HepG2 (cell line): Measurements from ENCODE around the gene FOXD2. TPM values are rescaled to one million over a fixed set of nuclear protein-coding genes. Genes with fewer than 3 reads are reported as not detected.

Source experiments
- ATAC-seq: fragments of 200-7000 bp; cut with Tn5 transposase; 3 replicates; pipeline ENCODE4 v1.9.1; 2020; ENCODE audit warnings: mild to moderate bottlenecking, moderate library complexity
- BruUV-seq: library from RNA; stranded (reverse); fragments of 400-500 nt; replicated peaks from 2 replicates; lab custom pipeline; 2021; lab: Mats Ljungman, UMichigan
- CTCF ChIA-PET: fragments of 300-600 bp; formaldehyde crosslinking; extraction: SDS; loops from one replicate; lab custom pipeline; 2021; ENCODE audit warnings: low total read pairs, inconsistent platforms, low intra/inter-chr PET ratio; lab: Yijun Ruan, JAX
- POLR2A ChIA-PET: fragments of 350-600 bp; sonication (Branson Sonifier 250); formaldehyde crosslinking; loops from one replicate; lab custom pipeline; 2020; ENCODE audit warnings: antibody characterized with exemption, inconsistent platforms; lab: Yijun Ruan, JAX
- DNase-seq: peaks from one replicate; pipeline ENCODE4 v3.0.0-alpha.2; 2015; ENCODE audit warnings: low spot score
- FAIRE-seq: peaks from 3 replicates; lab custom pipeline; 2011; peaks lifted over from hg19 to GRCh38; lab: Jason Lieb, UNC
- H2AFZ ChIP-seq: one replicate; pipeline ENCODE4 v1.6.1; 2011; ENCODE audit warnings: low read length, inconsistent platforms
- H3K27ac ChIP-seq: fragments of 300-600 bp; 3 replicates; pipeline ENCODE4 v1.8.0; 2011; ENCODE audit warnings: mixed run types, mild to moderate bottlenecking, mixed read lengths, low read length, inconsistent platforms; ENCODE audit not compliant: insufficient read depth; ENCODE audit errors: extremely low read length
- H3K27me3 ChIP-seq, 2 experiments: fragments of 200-600 bp in 1 of 2; 2 replicates in 1 of 2; 3 replicates in 1 of 2; pipeline versions ENCODE4 v1.6.0 to v1.8.0; 2011; ENCODE audit warnings: low read length in 2 of 2, mild to moderate bottlenecking in 2 of 2, moderate library complexity in 2 of 2, inconsistent platforms in 1 of 2; ENCODE audit not compliant: insufficient read depth in 2 of 2, control insufficient read depth in 1 of 2
- H3K36me3 ChIP-seq, 2 experiments: fragments of 200-600 bp in 1 of 2; replicated peaks in 1 of 2; 2 replicates in 1 of 2; 3 replicates in 1 of 2; pipeline versions ENCODE4 v1.5.1 to v1.8.0; 2011; ENCODE audit warnings: low read length in 2 of 2, inconsistent platforms in 1 of 2; ENCODE audit not compliant: insufficient read depth in 2 of 2, control insufficient read depth in 1 of 2
- H3K4me1 ChIP-seq: 2 replicates; pipeline ENCODE4 v1.5.1; 2012; ENCODE audit warnings: low read length, inconsistent platforms; ENCODE audit not compliant: insufficient read depth
- H3K4me2 ChIP-seq: 2 replicates; pipeline ENCODE4 v1.6.0; 2011; ENCODE audit warnings: low read depth, low read length, inconsistent platforms
- H3K4me3 ChIP-seq, 3 experiments: fragments of 200-600 bp in 1 of 3; sonication (generic), shearing (Covaris generic) in 1 of 3; replicated peaks in 1 of 3; 2 replicates each; pipeline ENCODE4 v1.5.1; 2011 to 2016; ENCODE audit warnings: low read length in 3 of 3, inconsistent platforms in 2 of 3, low read depth in 2 of 3, mild to moderate bottlenecking in 2 of 3, control low read depth in 1 of 3, mixed read lengths in 1 of 3; ENCODE audit not compliant: insufficient read depth in 1 of 3
- H3K79me2 ChIP-seq: one replicate; pipeline ENCODE4 v1.6.1; 2011; ENCODE audit warnings: low read length, inconsistent platforms; ENCODE audit not compliant: insufficient read depth
- H3K9ac ChIP-seq: 2 replicates; pipeline ENCODE4 v1.6.0; 2011; ENCODE audit warnings: mild to moderate bottlenecking, low read depth, low read length, inconsistent platforms; ENCODE audit not compliant: insufficient read depth
- H3K9me3 ChIP-seq: 2 replicates; pipeline ENCODE4 v1.5.1; 2012; ENCODE audit warnings: mild to moderate bottlenecking, low read length
- H4K20me1 ChIP-seq: 2 replicates; pipeline ENCODE4 v1.6.0; 2011; ENCODE audit warnings: inconsistent platforms, mild to moderate bottlenecking, low read length, moderate library complexity; ENCODE audit not compliant: insufficient read depth
- CBFB ChIP-seq: sonication (generic); formaldehyde crosslinking; IDR thresholded peaks from 2 replicates; pipeline ENCODE4 v1.4.0; 2020; ENCODE audit warnings: missing genetic modification reagents
- HOXA3 ChIP-seq: sonication (generic); formaldehyde crosslinking; IDR thresholded peaks from 2 replicates; pipeline ENCODE4 v1.5.0; 2020; ENCODE audit warnings: missing genetic modification reagents
- PAWR ChIP-seq: sonication (generic); formaldehyde crosslinking; IDR thresholded peaks from 2 replicates; pipeline ENCODE4 v1.4.0; 2020; ENCODE audit warnings: missing genetic modification reagents, mild to moderate bottlenecking, borderline replicate concordance
- ZFP82 ChIP-seq: sonication (generic); formaldehyde crosslinking; IDR thresholded peaks from 2 replicates; pipeline ENCODE4 v1.5.1; 2020; ENCODE audit warnings: mild to moderate bottlenecking, missing genetic modification reagents, borderline replicate concordance
- ZNF382 ChIP-seq: sonication (generic); formaldehyde crosslinking; IDR thresholded peaks from 2 replicates; pipeline ENCODE4 v1.5.0; 2020; ENCODE audit warnings: missing genetic modification reagents, mild to moderate bottlenecking, borderline replicate concordance
- ZNF557 ChIP-seq: sonication (generic); formaldehyde crosslinking; IDR thresholded peaks from 2 replicates; pipeline ENCODE4 v1.4.0; 2020; ENCODE audit warnings: missing genetic modification reagents
- ZNF773 ChIP-seq: sonication (generic); formaldehyde crosslinking; IDR thresholded peaks from 2 replicates; pipeline ENCODE4 v1.4.0; 2020; ENCODE audit warnings: missing genetic modification reagents, borderline replicate concordance
- WGBS: methylation state at CpG from one replicate; pipeline ENCODE4 v1.1.6; 2017; ENCODE audit warnings: low lambda C conversion rate; 5-methylcytosine and 5-hydroxymethylcytosine counted together
- in situ Hi-C: cut with HindIII; loops from 2 replicates; pipeline ENCODE4 v1.10.0; 2017; ENCODE audit warnings: low pct_unique_long_range_greater_than_20kb; ENCODE audit not compliant: extremely low pct_ligation_motif_present
- intact Hi-C: fragments of 100-400 bp; cut with micrococcal nuclease; formaldehyde crosslinking; loops from one replicate; pipeline ENCODE4 v1.10.0; 2022; ENCODE audit not compliant: unreplicated experiment
- polyA plus RNA-seq, 8 experiments: library from polyadenylated mRNA; depleted of rRNA in 3 of 8; stranded (reverse) in 7 of 8; unstranded in 1 of 8; fragments of >200 nt; fragmentation: Illumina TruSeq in 4 of 8; extraction: Trizol in 4 of 8; gene quantifications; 2 replicates each; pipeline versions ENCODE4 v1.2.1 to v1.2.3, GENCODE V29; 2011 to 2016; ENCODE audit warnings: low read depth in 4 of 8, missing spikeins in 1 of 8, mixed read lengths in 1 of 8; ENCODE audit not compliant: insufficient read depth in 1 of 8
- total RNA-seq, 5 experiments: library from RNA; depleted of rRNA; stranded (reverse); fragments of >200 nt; fragmentation: Illumina TruSeq; extraction: Trizol; gene quantifications; 2 replicates each; pipeline ENCODE4 v1.2.3, GENCODE V29; 2016; ENCODE audit warnings: low read depth in 1 of 5
- TF ChIP-seq, protein P1 (sequence below): IDR thresholded peaks from 2 replicates; pipeline ENCODE4 v1.6.1; 2016; ENCODE audit warnings: mild to moderate bottlenecking, missing biosample characterization, missing genetic modification reagents
- TF ChIP-seq, protein P2 (sequence below): sonication (generic); formaldehyde crosslinking; IDR thresholded peaks from 2 replicates; pipeline ENCODE4 v1.4.0; 2020; ENCODE audit warnings: mild to moderate bottlenecking, low read depth, missing genetic modification reagents
- TF ChIP-seq, protein P3 (sequence below): sonication (generic); formaldehyde crosslinking; IDR thresholded peaks from 2 replicates; pipeline ENCODE4 v1.4.0; 2020; ENCODE audit warnings: missing genetic modification reagents, borderline replicate concordance

The FOXD2 gene
- total and polyA plus RNA-seq, 2 of the 13 experiments (the other 11 are each of a cell fraction or from before 2014, with no cell fraction given), result 0.01 to 0.09 TPM

DNA sequence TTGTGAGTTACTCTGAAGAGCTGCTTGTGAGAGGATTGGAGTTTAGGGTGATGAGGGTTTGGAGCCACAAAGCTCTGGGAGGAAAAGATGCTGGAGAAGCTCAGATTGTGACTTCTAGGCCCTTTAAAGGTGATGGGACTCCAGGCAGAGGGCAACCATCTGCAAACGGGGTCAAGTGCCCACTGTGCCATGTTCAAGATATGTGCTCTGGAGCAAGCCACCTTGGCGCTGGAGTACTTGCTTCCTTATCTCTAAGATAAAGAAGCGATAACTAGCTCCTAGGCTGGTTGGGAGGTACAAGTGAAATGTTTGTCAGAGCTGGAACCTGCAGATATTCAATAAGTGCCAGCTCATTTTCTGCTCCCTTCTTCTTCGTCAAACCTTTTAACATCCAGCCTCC, 36.1 kb upstream of the FOXD2 start:
- Histone ChIP-seq H3K4me3 (no peak overlapping the region), H3K9me3 (no peaks in the 10 kb centered on the region), H3K9ac (no peak overlapping the region), H3K79me2 (no peaks in the 10 kb centered on the region), H3K4me2 (no peak overlapping the region), H2AFZ (no peak overlapping the region), H3K4me1 (peaks cover 6% of the 10 kb centered on the region; the same call in 1 of the 2 replicates), H3K36me3 (no peaks in the 10 kb centered on the region), H4K20me1 (no peaks in the 10 kb centered on the region), H3K27me3 (peaks cover 0 to 13% of the 10 kb centered on the region in 2 experiments; a peak in 2 of 5 replicates), H3K27ac (no peak overlapping the region)
- DNase-seq (no peak), ATAC-seq (no peak), FAIRE-seq (no peak)
- 77% methylated on average over 2 of the region's 4 CpGs for WGBS
- POLR2A ChIA-PET, result no interaction called here
- TF ChIP-seq ZFP82 (CRISPR knock-in tag), result no peak
- TF ChIP-seq ZNF773, result no peak
- TF ChIP-seq ZNF382 (CRISPR knock-in tag), result no peak
- TF ChIP-seq CBFB, result no peak
- TF ChIP-seq, protein P1, sequence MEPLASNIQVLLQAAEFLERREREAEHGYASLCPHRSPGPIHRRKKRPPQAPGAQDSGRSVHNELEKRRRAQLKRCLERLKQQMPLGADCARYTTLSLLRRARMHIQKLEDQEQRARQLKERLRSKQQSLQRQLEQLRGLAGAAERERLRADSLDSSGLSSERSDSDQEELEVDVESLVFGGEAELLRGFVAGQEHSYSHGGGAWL (CRISPR knock-in tag), result no peak
- no peak for TF ChIP-seq ZNF557
- TF ChIP-seq, protein P2, sequence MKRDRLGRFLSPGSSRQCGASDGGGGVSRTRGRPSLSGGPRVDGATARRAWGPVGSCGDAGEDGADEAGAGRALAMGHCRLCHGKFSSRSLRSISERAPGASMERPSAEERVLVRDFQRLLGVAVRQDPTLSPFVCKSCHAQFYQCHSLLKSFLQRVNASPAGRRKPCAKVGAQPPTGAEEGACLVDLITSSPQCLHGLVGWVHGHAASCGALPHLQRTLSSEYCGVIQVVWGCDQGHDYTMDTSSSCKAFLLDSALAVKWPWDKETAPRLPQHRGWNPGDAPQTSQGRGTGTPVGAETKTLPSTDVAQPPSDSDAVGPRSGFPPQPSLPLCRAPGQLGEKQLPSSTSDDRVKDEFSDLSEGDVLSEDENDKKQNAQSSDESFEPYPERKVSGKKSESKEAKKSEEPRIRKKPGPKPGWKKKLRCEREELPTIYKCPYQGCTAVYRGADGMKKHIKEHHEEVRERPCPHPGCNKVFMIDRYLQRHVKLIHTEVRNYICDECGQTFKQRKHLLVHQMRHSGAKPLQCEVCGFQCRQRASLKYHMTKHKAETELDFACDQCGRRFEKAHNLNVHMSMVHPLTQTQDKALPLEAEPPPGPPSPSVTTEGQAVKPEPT (CRISPR knock-in tag), result no peak
- TF ChIP-seq, protein P3, sequence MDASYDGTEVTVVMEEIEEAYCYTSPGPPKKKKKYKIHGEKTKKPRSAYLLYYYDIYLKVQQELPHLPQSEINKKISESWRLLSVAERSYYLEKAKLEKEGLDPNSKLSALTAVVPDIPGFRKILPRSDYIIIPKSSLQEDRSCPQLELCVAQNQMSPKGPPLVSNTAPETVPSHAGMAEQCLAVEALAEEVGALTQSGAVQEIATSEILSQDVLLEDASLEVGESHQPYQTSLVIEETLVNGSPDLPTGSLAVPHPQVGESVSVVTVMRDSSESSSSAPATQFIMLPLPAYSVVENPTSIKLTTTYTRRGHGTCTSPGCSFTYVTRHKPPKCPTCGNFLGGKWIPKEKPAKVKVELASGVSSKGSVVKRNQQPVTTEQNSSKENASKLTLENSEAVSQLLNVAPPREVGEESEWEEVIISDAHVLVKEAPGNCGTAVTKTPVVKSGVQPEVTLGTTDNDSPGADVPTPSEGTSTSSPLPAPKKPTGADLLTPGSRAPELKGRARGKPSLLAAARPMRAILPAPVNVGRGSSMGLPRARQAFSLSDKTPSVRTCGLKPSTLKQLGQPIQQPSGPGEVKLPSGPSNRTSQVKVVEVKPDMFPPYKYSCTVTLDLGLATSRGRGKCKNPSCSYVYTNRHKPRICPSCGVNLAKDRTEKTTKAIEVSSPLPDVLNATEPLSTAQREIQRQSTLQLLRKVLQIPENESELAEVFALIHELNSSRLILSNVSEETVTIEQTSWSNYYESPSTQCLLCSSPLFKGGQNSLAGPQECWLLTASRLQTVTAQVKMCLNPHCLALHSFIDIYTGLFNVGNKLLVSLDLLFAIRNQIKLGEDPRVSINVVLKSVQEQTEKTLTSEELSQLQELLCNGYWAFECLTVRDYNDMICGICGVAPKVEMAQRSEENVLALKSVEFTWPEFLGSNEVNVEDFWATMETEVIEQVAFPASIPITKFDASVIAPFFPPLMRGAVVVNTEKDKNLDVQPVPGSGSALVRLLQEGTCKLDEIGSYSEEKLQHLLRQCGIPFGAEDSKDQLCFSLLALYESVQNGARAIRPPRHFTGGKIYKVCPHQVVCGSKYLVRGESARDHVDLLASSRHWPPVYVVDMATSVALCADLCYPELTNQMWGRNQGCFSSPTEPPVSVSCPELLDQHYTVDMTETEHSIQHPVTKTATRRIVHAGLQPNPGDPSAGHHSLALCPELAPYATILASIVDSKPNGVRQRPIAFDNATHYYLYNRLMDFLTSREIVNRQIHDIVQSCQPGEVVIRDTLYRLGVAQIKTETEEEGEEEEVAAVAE, result no peak
- TF ChIP-seq HOXA3, result no peak
- no peak for TF ChIP-seq PAWR
- intact Hi-C loops, result no loop called here
- no TSS peak for BruUV-seq
- in situ Hi-C loops, result no loop called here
- CTCF ChIA-PET, result no interaction called here
